Measurements from ENCODE around the gene PLA2G2D.

GRCh38 chr1:20142001-20142710 is 22.8 kb upstream of the PLA2G2D start:
- TF ChIP-seq CTCF (IDR thresholded peaks at IDR 0.05; ENCODE audit: low read depth, low read length, missing input control) (no peak), REST (IDR thresholded peaks at IDR 0.05) (no peak), RAD21 (IDR thresholded peaks at IDR 0.05) (no peak), HNF4G (IDR thresholded peaks at IDR 0.05) (no peak), ATF3 (IDR thresholded peaks at IDR 0.05) (no peak), GABPA (IDR thresholded peaks at IDR 0.05 in 1 of 2, conservative IDR thresholded peaks at IDR 0.05 in 1 of 2) (no peak), YY1 (IDR thresholded peaks at IDR 0.05) (no peak)

Measured in liver (tissue), 3 donors.